DMS 273 (cell line): Measurements from ENCODE around the gene IL15.
"Not testable (repeated sequence)": the region's sequence is repeated elsewhere in the genome, so short reads cannot be mapped to it uniquely, and the experiment has no call there.

Experiments used
- DNase-seq: peaks from one replicate; lab custom pipeline; 2025; ENCODE audit not compliant: unreplicated experiment; lab: John Stamatoyannopoulos, UW

IL15 gene

GRCh38 chr4:141697116-141697515 lies 60.7 kb downstream of the IL15 start:
- DNase-seq, result no peak

DNA sequence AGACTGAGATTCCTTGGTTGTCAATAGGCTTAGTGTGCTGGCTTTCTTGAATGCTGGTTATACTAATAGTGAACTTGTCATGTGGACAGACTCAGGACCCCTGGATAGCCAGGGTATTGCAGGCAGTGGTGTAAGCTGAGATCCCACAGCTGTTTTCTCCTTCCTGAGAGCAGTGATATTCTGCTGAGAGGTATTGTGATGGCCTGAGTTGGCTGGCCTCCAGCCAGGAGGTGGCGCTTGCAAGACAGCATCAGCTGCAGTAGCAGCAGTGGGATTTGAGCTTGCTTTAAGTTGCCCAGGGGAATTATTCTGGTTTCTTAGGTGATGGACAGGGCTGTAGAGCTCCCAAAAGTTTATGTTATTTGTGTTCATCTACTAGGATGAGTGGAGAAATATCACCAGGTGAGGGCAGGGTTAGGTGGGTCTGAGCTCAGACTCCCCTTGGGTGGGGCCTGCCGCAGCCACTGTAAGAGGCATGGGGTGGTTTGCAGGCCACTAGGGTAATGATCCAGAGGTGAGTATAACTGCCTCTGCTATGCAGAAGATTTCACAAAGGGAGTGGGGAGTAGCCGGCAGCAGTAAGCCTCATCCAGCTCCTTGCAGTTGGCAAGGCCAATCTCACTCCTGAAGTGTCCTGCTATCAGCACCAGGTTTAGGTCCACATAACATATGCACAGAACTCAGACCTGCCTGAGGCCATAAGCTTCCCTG lies 66.2 kb downstream of the IL15 start:
- DNase-seq, result peak; percentile 0

DNA sequence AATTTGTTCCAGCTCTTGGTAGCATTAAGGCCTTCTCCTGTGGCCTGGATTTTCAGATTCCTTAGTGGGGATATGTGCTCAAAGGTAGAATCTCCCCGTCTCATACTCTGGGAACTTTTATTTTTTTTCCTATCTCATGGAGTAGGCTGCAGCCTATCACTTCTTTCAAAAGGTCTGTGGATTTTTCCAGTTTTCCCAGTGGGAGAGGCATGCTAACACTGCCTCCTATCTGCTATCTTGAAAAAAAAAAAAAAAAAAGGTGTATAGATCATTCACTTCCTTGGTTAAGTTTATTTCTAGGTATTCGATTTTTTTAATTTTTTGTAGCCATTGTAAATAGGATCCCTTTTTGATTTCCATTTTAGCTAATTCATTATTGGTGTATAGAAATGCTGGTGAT lies 67.1 kb downstream of the IL15 start:
- no peak for DNase-seq

DNA sequence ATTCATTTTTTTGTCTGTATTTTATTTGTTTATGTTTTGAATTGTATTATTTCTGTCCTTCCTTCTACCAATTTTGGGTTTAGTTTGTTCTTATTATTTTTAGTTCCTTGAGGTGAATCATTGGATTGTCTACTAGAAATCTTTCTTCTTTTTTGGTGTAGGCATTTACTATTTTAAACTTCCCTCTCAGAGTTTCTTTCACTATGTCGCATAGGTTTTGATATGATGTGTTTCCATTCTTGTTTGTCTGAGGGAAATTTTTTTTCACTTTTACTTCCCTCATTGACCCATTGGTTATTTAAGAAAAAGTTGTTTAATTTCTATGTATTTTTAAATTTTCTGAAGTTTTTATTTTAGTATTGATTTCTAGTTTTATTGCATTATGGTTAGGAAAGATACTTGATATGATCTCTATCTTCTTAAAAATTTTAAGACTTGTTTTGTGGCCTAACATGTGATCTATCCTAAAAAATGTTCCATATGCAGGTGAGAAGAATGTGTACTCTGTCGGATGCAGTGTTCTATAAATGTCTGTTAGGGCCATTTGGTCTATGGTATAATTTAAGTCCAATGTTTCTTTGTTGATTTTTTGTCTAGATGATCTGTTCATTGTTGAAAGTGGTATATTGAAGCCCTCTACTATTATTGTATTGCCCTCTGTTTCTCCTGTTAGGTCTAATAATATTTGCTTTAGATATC lies 68.8 kb downstream of the IL15 start:
- DNase-seq, result no peak

DNA sequence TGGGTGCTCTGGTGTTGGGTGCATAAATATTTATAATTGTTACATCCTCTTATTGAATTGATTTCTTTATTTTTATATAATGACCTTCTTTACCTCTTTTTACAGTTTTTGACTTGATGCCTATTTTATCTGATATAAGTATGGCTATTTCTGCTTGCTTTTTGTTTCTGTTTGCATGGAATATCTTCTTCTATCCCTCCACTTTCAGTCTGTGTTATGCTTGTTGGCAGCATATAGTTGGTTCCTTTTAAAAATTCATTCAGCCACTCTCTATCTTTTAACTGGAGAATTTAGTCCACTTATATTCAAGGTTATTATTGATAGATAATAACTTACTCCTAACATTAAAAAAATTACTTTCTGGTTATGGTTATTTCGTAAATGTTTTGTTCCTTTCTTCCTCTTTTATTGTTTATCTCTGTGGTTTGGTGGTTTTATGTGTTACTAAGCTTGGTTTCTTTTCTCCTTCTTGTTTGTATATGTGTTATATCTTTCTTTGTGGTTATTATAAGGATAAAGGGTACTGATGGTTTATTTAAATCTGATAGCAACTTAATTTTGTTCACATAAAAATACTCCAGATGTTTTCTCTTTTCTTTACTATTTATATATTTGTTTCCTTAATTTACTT lies 69.5 kb downstream of the IL15 start:
- no peak for DNase-seq

GRCh38 chr4:141706445-141706844 lies 70.1 kb downstream of the IL15 start:
- DNase-seq, result no peak

DNA sequence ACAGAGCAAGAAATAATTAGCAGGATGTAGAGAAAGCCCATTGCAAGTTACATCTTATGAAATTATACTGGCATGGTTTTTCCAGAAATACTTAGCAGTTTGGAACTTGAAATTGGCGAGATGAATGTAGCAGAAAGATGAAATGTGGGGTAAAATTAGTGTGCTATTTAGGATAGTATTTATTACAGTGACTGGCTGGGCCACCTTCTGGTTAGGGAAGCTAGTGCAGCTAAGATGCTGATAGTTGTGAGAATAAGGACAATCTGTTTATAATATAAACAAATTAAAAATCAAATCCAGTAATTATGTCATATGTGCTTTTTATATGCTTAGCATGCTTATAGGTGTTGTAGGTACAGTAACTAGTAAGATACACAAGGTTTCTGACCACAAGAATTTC lies 74.8 kb downstream of the IL15 start:
- peak; percentile 2 for DNase-seq

- no peak for DNase-seq
Measured at GRCh38 chr4:141713185-141713584, 76.8 kb downstream of the IL15 start.

DNA sequence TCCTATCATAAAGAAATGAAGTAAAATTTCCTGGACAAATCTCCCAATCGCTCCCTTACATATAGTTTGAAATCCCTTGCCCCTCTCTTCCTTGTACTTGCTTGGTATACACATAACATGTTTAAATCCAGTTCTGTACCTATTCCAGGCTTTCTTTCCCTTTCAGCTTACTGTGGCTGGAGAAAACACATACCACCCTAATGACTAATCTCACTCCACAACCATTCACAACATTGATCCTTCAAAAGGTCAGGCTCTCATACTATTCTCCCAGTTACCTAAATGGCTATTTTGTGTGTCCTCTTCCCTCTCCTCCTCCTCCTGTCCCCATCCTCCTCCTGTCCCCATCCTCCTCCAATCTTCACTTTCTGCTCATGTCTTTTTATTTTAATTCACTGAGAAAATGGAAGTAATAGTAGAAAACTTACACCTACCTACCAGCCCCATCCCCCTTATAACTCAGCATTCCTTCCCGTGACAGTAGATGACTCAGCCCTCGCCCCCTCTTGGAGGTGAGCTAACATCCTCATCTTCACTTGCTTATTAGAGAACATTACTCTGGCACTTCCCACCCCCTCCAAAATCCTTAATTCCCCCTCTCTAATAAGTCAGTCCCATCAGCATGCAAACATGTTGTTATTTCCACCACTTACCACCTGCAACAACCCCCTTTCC lies 77.5 kb downstream of the IL15 start:
- DNase-seq, result no peak

DNA sequence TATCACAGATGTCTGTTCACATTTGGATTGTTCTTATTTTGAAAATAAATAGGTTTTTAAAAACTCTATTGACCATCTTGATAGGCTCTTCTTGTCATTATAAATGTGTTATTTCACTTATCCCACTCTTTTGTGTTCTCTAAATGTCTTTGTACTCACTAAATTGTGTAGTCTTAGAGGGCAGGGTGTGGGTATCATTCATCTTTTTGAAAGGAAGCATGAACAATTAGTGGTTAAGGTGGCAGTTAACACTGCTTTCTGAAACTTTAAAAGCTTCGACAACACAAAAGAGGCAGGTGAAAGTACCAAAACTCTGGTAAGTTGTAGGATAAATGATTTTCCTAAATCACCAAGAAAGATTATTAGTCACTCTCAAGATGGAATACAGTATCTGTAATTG lies 83.2 kb downstream of the IL15 start:
- DNase-seq, result no peak

DNA sequence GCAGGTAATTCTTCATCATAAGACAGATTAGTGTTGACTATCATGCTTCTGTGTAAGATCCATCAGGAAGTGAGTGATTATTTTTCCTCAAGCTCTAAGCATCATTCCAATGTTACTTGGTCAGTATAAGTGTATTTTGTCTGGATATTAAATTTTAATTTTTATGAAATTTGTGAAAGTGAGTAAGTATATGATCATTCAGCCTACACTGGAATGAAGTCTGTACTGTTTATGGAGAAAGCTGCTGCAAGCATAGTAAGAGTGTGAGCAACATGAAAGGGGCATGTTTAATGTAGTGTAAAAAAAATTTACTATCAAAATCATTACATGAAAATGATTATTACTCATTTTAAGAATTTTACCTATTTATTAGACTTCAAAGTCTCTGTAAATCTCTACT lies 84.8 kb downstream of the IL15 start:
- no peak for DNase-seq

GRCh38 chr4:141724646-141725045 lies 88.3 kb downstream of the IL15 start:
- no peak for DNase-seq

DNA sequence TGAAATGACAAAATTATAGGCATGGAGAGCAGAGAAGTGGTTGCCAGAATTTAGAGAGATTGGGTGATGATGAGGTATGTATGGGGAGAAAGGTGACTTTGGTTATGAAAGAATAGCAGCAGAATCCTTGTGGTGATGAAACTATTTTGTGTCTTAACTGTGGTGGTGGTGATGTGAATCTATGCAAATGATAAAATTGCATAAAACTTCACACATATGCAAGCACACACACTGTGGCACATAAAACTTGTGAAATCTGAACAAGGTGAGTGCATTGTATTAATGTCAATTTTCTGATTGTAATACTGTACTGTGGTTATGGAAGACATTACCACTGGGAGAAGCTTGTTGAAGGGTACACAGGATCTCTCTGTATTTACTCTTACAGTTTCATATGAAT lies 91.0 kb downstream of the IL15 start:
- no peak for DNase-seq

- no peak for DNase-seq
Measured at GRCh38 chr4:141730805-141731204, 94.4 kb downstream of the IL15 start.

DNA sequence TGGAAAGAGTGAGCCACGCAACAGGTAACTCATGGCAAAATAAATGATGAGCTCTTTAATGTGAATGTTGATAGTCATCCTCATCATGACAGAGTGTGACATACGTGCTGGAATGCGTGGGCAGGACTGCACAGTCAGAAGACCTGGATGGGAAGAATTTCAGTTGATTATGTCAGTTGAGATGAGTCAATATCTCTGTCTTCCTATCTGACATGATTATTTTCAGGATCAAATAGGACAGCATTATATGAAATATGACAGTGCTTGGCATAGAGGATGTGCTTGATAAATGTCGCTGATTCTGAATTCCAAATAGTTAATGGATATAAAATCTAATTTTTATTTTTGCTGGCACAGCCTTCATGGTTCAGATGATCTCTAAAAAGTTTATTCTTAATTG lies 95.1 kb downstream of the IL15 start:
- no peak for DNase-seq

DNA sequence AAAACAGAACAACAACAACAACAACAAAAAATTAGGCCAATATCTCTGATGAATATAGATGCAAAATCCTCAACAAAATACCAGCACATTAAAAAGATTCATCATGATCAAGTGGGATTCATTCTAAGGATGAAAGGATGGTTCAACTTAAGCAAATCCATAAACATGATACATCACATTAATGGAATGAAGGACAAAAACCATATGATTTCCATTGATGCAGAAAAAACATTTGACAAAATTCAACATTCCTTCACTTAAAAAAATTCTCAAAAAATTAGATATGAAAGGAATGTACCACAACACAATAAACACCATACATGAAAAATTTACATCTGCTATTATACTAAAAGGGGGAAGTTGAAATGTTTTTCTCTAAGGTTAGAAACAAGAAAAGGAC lies 103.3 kb downstream of the IL15 start:
- DNase-seq, result no peak

GRCh38 chr4:141746026-141746425 lies 109.6 kb downstream of the IL15 start:
- DNase-seq, result no peak

DNA sequence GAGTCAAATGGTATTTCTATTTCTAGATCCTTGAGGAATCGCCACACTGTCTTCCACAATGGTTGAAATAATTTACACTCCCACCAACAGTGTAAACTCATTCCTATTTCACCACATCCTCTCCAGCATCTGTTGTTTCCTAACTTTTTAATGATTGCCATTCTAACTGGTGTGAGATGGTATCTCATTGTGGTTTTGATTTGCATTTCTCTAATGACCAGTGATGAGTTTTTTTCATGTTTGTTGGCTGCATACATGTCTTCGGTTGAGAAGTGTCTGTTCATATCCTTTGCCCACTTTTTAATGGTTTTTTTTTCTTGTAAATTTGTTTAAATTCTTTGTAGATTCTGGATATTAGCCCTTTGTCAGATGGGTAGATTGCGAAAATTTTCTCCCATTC lies 115.4 kb downstream of the IL15 start:
- DNase-seq, result not testable (repeated sequence)

- DNase-seq, result no peak
Measured at GRCh38 chr4:141757287-141757686, 120.9 kb downstream of the IL15 start.

GRCh38 chr4:141759796-141760425 lies 123.5 kb downstream of the IL15 start:
- no peak for DNase-seq

- no peak for DNase-seq
Measured at GRCh38 chr4:141761926-141762325, 125.5 kb downstream of the IL15 start.
